Lung (tissue), 12 donors: Measurements from ENCODE around the gene P3H2. TPM values are rescaled to one million over a fixed set of nuclear protein-coding genes. Genes with fewer than 3 reads are reported as not detected.

ENCODE experiments used
- ATAC-seq: fragments of 200-7000 bp; cut with Tn5 transposase; one replicate; pipeline ENCODE4 v1.9.1; 2020; ENCODE audit warnings: moderate number of reproducible peaks; ENCODE audit not compliant: insufficient read depth, low FRiP score
- DNase-seq, 3 donors: peaks; one replicate each; pipeline ENCODE4 v3.0.0-alpha.2; 2013 to 2017
- H3K27ac ChIP-seq, 2 donors: one replicate each; pipeline ENCODE4 v1.5.1; 2013; ENCODE audit warnings: mild to moderate bottlenecking in 2 of 2, moderate library complexity in 2 of 2, control low read depth in 1 of 2, inconsistent platforms in 1 of 2, low read depth in 1 of 2, low read length in 1 of 2
- H3K27me3 ChIP-seq, 3 donors: one replicate each; pipeline ENCODE4 v1.5.1; 2013; ENCODE audit warnings: low read length in 2 of 3; ENCODE audit not compliant: control insufficient read depth in 3 of 3, insufficient read depth in 3 of 3
- H3K36me3 ChIP-seq, 4 donors: one replicate each; pipeline ENCODE4 v1.5.1; 2013; ENCODE audit warnings: low read length in 4 of 4, mild to moderate bottlenecking in 1 of 4, moderate library complexity in 1 of 4; ENCODE audit not compliant: control insufficient read depth in 4 of 4, insufficient read depth in 4 of 4
- H3K4me1 ChIP-seq, 5 donors: one replicate each; pipeline ENCODE4 v1.5.1; 2013; ENCODE audit warnings: low read length in 5 of 5, mild to moderate bottlenecking in 2 of 5, moderate library complexity in 1 of 5; ENCODE audit not compliant: control insufficient read depth in 5 of 5, insufficient read depth in 5 of 5
- H3K4me3 ChIP-seq: one replicate; pipeline ENCODE4 v1.5.1; 2013; ENCODE audit warnings: mild to moderate bottlenecking, control low read depth, moderate library complexity
- H3K9ac ChIP-seq, 2 donors: one replicate each; pipeline ENCODE4 v1.5.1; 2013; ENCODE audit warnings: low read length in 2 of 2, control low read depth in 1 of 2; ENCODE audit not compliant: insufficient read depth in 1 of 2
- H3K9me3 ChIP-seq, 4 donors: one replicate each; pipeline ENCODE4 v1.5.1; 2013; ENCODE audit warnings: low read length in 3 of 4, mild to moderate bottlenecking in 1 of 4, moderate library complexity in 1 of 4; ENCODE audit not compliant: control insufficient read depth in 4 of 4, insufficient read depth in 3 of 4
- WGBS, 2 donors: extraction: QIAGEN DNeasy Blood & Tissue Kit; methylation state at CpG; one replicate each; pipeline ENCODE4 v1.1.7; 2013; 5-methylcytosine and 5-hydroxymethylcytosine counted together
- polyA plus RNA-seq, 2 donors: library from polyadenylated mRNA; stranded (reverse); fragments of 200-250 nt; gene quantifications; one replicate each; pipeline ENCODE4 v1.2.1, GENCODE V29; 2013
- total RNA-seq, 2 donors: library from RNA; depleted of rRNA in 1 of 2; stranded (reverse); fragments of >200 nt in 1 of 2; gene quantifications; one replicate each; pipeline ENCODE4 v1.2.1, GENCODE V29; 2014 to 2021
- TF ChIP-seq, protein P1 (sequence below): IDR thresholded peaks from 2 replicates; pipeline ENCODE4 v1.5.1; 2012; ENCODE audit warnings: mild to moderate bottlenecking; ENCODE audit errors: control extremely low read depth, extremely low read depth
- donor health status: control.
- donor health status: control.
- donor health status: Bipolar disorder and iron deficiency.
- donor health status: healthy.
- donor health status: DM: yes; HTN: yes; CAD: no.

The P3H2 gene
- total and polyA plus RNA-seq, 4 donors, result 18.6 to 59.9 (median 40.6) TPM

DNA sequence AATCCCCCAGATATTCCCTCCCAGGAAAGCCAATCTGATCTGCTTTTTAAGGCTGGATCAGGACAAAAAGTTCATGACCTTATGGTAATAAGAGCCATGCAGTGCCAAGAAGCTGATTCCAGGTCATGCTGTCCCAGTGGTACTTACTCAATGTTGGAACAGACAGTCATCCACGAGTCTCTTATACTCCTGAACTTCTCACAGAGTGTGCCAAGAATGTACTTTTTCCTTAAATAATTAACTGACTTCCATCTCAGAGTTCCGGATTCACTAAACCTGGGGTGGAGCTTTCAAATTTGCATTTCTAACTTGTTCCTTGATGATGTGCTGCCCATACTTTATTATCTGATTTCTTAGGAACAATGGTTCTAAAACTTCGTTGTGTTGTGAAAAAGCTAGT lies 3.4 kb upstream of the P3H2 start:
- H3K9ac ChIP-seq, result no peak overlapping the region
- peaks cover 0 to 15% (median 7%) of the 10 kb centered on the region in 5 donors for H3K4me1 ChIP-seq
- no peaks in the 10 kb centered on the region for H3K36me3 ChIP-seq
- H3K27ac ChIP-seq, result no peak overlapping the region
- peaks cover 0 to 15% (median 8%) of the 10 kb centered on the region in 3 donors for H3K27me3 ChIP-seq
- no peak overlapping the region for H3K4me3 ChIP-seq
- DNase-seq (no peak), ATAC-seq (no peak)
- WGBS, 2 donors, result 52 to 81% methylated on average over 3 of the region's 3 CpGs
- TF ChIP-seq, protein P1, sequence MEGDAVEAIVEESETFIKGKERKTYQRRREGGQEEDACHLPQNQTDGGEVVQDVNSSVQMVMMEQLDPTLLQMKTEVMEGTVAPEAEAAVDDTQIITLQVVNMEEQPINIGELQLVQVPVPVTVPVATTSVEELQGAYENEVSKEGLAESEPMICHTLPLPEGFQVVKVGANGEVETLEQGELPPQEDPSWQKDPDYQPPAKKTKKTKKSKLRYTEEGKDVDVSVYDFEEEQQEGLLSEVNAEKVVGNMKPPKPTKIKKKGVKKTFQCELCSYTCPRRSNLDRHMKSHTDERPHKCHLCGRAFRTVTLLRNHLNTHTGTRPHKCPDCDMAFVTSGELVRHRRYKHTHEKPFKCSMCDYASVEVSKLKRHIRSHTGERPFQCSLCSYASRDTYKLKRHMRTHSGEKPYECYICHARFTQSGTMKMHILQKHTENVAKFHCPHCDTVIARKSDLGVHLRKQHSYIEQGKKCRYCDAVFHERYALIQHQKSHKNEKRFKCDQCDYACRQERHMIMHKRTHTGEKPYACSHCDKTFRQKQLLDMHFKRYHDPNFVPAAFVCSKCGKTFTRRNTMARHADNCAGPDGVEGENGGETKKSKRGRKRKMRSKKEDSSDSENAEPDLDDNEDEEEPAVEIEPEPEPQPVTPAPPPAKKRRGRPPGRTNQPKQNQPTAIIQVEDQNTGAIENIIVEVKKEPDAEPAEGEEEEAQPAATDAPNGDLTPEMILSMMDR, result no peak
- peaks cover 0 to 2% (median 0%) of the 10 kb centered on the region in 4 donors for H3K9me3 ChIP-seq

DNA sequence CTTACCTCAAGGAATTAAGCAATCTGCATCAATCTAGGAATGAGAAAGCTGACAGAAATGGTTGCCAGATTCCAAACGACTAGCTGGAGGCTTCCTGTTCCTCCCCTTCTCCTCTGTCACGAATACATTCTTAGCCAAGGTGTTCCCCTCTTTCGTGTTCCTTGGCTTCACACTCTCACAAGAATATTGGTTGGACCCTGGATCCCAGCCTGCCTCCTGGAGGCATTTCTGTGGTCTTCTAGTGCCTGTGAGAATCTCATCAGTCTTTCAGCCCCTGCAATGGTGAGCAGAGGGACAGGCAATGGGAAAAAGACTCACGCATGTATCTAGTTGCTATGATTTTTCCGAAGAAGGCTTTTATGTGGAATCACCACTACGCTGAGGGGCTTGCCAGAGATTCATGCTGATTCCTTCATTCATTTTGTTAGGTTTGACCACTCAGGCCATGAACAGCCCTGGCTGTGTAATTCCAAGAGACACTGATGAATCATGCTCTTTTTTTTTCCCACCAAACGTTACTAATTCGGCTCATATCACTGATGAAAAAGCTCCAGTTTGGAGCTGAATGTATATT lies 1.6 kb upstream of the P3H2 start:
- 67 to 76% methylated on average over 8 of the region's 8 CpGs for WGBS, 2 donors
- no peak for ATAC-seq
- no peak overlapping the region for H3K9ac ChIP-seq
- H3K27ac ChIP-seq, result no peak overlapping the region
- H3K4me1 ChIP-seq, result peaks cover 0 to 15% (median 7%) of the 10 kb centered on the region in 5 donors
- TF ChIP-seq, protein P1, result no peak
- peaks cover 0 to 15% (median 14%) of the 10 kb centered on the region in 3 donors for H3K27me3 ChIP-seq
- no peaks in the 10 kb centered on the region for H3K9me3 ChIP-seq
- no peaks in the 10 kb centered on the region for H3K36me3 ChIP-seq
- DNase-seq, result no peak
- no peak overlapping the region for H3K4me3 ChIP-seq

DNA sequence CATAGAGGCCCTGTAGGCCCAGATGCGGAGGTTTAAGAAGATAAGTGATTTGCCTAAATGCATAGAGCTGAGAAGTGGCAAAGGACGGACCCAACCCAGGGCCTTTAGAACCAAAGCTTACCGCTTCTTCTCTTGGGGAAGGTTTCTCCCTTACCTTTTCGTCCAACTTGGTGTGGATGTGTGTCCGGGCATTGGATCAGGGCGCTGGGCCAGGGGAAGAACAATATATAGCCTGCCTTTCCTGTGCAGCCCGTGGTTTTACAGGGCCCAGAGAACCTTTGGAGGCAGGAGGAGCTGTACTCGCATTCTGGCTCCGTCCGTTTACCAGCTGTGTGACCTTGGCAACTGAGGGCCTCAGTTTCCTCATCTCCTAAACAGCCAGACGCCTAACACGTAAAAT lies 686 bp upstream of the P3H2 start:
- H3K9ac ChIP-seq, result no peak overlapping the region
- peaks cover 0 to 15% (median 14%) of the 10 kb centered on the region in 3 donors for H3K27me3 ChIP-seq
- DNase-seq (no peak), ATAC-seq (no peak)
- H3K27ac ChIP-seq, result peak overlapping the region in 1 of 2 donors; percentile 55
- TF ChIP-seq, protein P1, result no peak
- WGBS, 2 donors, result 69 to 77% methylated on average over 12 of the region's 12 CpGs
- no peak overlapping the region for H3K4me3 ChIP-seq
- H3K9me3 ChIP-seq, result no peaks in the 10 kb centered on the region
- peaks cover 0 to 15% (median 4%) of the 10 kb centered on the region in 5 donors for H3K4me1 ChIP-seq
- H3K36me3 ChIP-seq, result no peaks in the 10 kb centered on the region

DNA sequence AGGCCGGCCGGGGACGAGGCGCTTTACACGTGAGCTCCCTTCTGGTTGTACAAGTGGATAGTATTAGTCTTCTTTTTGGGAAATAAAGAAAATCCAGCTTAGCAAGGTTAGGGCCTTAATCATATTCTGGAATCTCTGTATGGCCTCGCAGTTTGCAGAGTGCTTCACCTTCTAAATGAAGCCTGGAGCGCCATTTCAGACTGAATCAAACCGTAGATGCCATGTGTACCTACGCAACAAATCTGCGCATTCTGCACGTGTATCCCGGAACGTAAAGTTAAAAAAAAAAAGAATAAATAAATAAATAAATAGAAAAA lies 322 bp upstream of the P3H2 start:
- DNase-seq, result no peak
- peaks cover 0 to 15% (median 4%) of the 10 kb centered on the region in 5 donors for H3K4me1 ChIP-seq
- H3K27ac ChIP-seq, result peak overlapping the region in 1 of 2 donors; percentile 33
- TF ChIP-seq, protein P1, result no peak
- WGBS, 2 donors, result 25 to 30% methylated on average over 13 of the region's 13 CpGs
- no peak for ATAC-seq
- H3K9me3 ChIP-seq, result no peaks in the 10 kb centered on the region
- peaks cover 0 to 15% (median 14%) of the 10 kb centered on the region in 3 donors for H3K27me3 ChIP-seq
- no peak overlapping the region for H3K9ac ChIP-seq
- H3K4me3 ChIP-seq, result no peak overlapping the region
- no peaks in the 10 kb centered on the region for H3K36me3 ChIP-seq
